Activated T-cell treated with anti-CD3 and anti-CD28 coated beads, Interleukin-2, amount 50 U/mL, for 24 hours (primary cell): ENCODE data around the gene SH2B2.
A peak's percentile ranks its signal among the peaks of the same experiment; 100 is the strongest.

Experiments
- DNase-seq: peaks from one replicate; pipeline ENCODE4 v3.0.0-alpha.2; 2020
- H3K27ac Mint-ChIP-seq: 2 replicates; pipeline ENCODE4 v1.8.0; 2020; ENCODE audit warnings: mild to moderate bottlenecking, mixed read lengths
- H3K27me3 Mint-ChIP-seq: 2 replicates; pipeline ENCODE4 v1.8.0; 2020; ENCODE audit warnings: mixed read lengths
- H3K36me3 Mint-ChIP-seq: 2 replicates; pipeline ENCODE4 v1.8.0; 2020; ENCODE audit warnings: low read depth, mixed read lengths
- H3K4me1 Mint-ChIP-seq: 2 replicates; pipeline ENCODE4 v1.8.0; 2020; ENCODE audit warnings: low read depth, mixed read lengths
- H3K4me3 Mint-ChIP-seq: 2 replicates; pipeline ENCODE4 v1.8.0; 2020; ENCODE audit warnings: mild to moderate bottlenecking, moderate library complexity, mixed read lengths
- H3K9me3 Mint-ChIP-seq: 2 replicates; pipeline ENCODE4 v1.8.0; 2020; ENCODE audit warnings: mixed read lengths

SH2B2 gene

GRCh38 chr7:102275123-102275703, 11.5 kb upstream of the SH2B2 start:
- Mint-ChIP-seq H3K4me3 (no peak overlapping the region), H3K36me3 (no peaks in the 10 kb centered on the region), H3K27ac (no peak overlapping the region), H3K4me1 (peaks cover 8% of the 10 kb centered on the region), H3K9me3 (no peaks in the 10 kb centered on the region), H3K27me3 (no peaks in the 10 kb centered on the region)
- no peak for DNase-seq

- no peak overlapping the region for H3K4me3 Mint-ChIP-seq
- no peaks in the 10 kb centered on the region for H3K27me3 Mint-ChIP-seq
- no peak overlapping the region for H3K27ac Mint-ChIP-seq
- H3K36me3 Mint-ChIP-seq, result no peaks in the 10 kb centered on the region
- DNase-seq, result no peak
- peaks cover 5% of the 10 kb centered on the region for H3K4me1 Mint-ChIP-seq
- H3K9me3 Mint-ChIP-seq, result no peaks in the 10 kb centered on the region
These were observed 8.8 kb upstream of the SH2B2 start for GRCh38 chr7:102277901-102278300.

GRCh38 chr7:102279537-102280400, 6.9 kb upstream of the SH2B2 start:
- Mint-ChIP-seq H3K4me1 (peaks cover 12% of the 10 kb centered on the region), H3K36me3 (no peaks in the 10 kb centered on the region), H3K9me3 (no peaks in the 10 kb centered on the region), H3K27me3 (peaks cover 2% of the 10 kb centered on the region), H3K27ac (peak overlapping the region; percentile 61), H3K4me3 (no peak overlapping the region)
- peak; percentile 74 for DNase-seq

GRCh38 chr7:102280521-102280920, 6.1 kb upstream of the SH2B2 start:
- no peak overlapping the region for H3K27ac Mint-ChIP-seq
- H3K4me1 Mint-ChIP-seq, result peaks cover 19% of the 10 kb centered on the region
- H3K9me3 Mint-ChIP-seq, result no peaks in the 10 kb centered on the region
- no peaks in the 10 kb centered on the region for H3K36me3 Mint-ChIP-seq
- H3K27me3 Mint-ChIP-seq, result peaks cover 10% of the 10 kb centered on the region
- no peak for DNase-seq
- H3K4me3 Mint-ChIP-seq, result no peak overlapping the region

- Mint-ChIP-seq H3K36me3 (no peaks in the 10 kb centered on the region), H3K4me3 (no peak overlapping the region), H3K9me3 (no peaks in the 10 kb centered on the region), H3K4me1 (peaks cover 20% of the 10 kb centered on the region), H3K27ac (no peak overlapping the region), H3K27me3 (peaks cover 11% of the 10 kb centered on the region)
- no peak for DNase-seq
These were observed 4.9 kb upstream of the SH2B2 start for GRCh38 chr7:102281785-102282184.

GRCh38 chr7:102282465-102283362, 4.0 kb upstream of the SH2B2 start:
- peaks cover 11% of the 10 kb centered on the region for H3K27me3 Mint-ChIP-seq
- no peak for DNase-seq
- no peaks in the 10 kb centered on the region for H3K36me3 Mint-ChIP-seq
- H3K9me3 Mint-ChIP-seq, result no peaks in the 10 kb centered on the region
- H3K4me1 Mint-ChIP-seq, result peaks cover 20% of the 10 kb centered on the region
- no peak overlapping the region for H3K4me3 Mint-ChIP-seq
- H3K27ac Mint-ChIP-seq, result no peak overlapping the region

- Mint-ChIP-seq H3K9me3 (no peaks in the 10 kb centered on the region), H3K36me3 (no peaks in the 10 kb centered on the region), H3K27ac (no peak overlapping the region), H3K27me3 (peaks cover 15% of the 10 kb centered on the region), H3K4me3 (no peak overlapping the region), H3K4me1 (peaks cover 25% of the 10 kb centered on the region)
- DNase-seq, result no peak
These were observed 3.0 kb upstream of the SH2B2 start for GRCh38 chr7:102283477-102284189.

- peaks cover 15% of the 10 kb centered on the region for H3K27me3 Mint-ChIP-seq
- H3K4me3 Mint-ChIP-seq, result no peak overlapping the region
- H3K36me3 Mint-ChIP-seq, result no peaks in the 10 kb centered on the region
- no peaks in the 10 kb centered on the region for H3K9me3 Mint-ChIP-seq
- peaks cover 29% of the 10 kb centered on the region for H3K4me1 Mint-ChIP-seq
- peak; percentile 42 for DNase-seq
- H3K27ac Mint-ChIP-seq, result no peak overlapping the region
These were observed 2.3 kb upstream of the SH2B2 start for GRCh38 chr7:102284399-102284798.

GRCh38 chr7:102284891-102285539, 1.7 kb upstream of the SH2B2 start:
- H3K27me3 Mint-ChIP-seq, result peaks cover 15% of the 10 kb centered on the region
- H3K4me3 Mint-ChIP-seq, result no peak overlapping the region
- peaks cover 27% of the 10 kb centered on the region for H3K4me1 Mint-ChIP-seq
- no peak for DNase-seq
- H3K36me3 Mint-ChIP-seq, result no peaks in the 10 kb centered on the region
- no peaks in the 10 kb centered on the region for H3K9me3 Mint-ChIP-seq
- H3K27ac Mint-ChIP-seq, result peak overlapping the region; percentile 23

GRCh38 chr7:102285540-102286236, 980 bp upstream of the SH2B2 start:
- Mint-ChIP-seq H3K4me1 (peaks cover 27% of the 10 kb centered on the region), H3K27ac (no peak overlapping the region), H3K9me3 (no peaks in the 10 kb centered on the region), H3K4me3 (no peak overlapping the region), H3K36me3 (no peaks in the 10 kb centered on the region), H3K27me3 (peaks cover 15% of the 10 kb centered on the region)
- no peak for DNase-seq

GRCh38 chr7:102287111-102287980, 678 bp downstream of the SH2B2 start:
- Mint-ChIP-seq H3K27ac (no peak overlapping the region), H3K4me3 (peak overlapping the region; percentile 53), H3K27me3 (peaks cover 15% of the 10 kb centered on the region), H3K36me3 (no peaks in the 10 kb centered on the region), H3K9me3 (no peaks in the 10 kb centered on the region), H3K4me1 (peaks cover 36% of the 10 kb centered on the region)
- DNase-seq, result peak; percentile 62

GRCh38 chr7:102287981-102288278, 1.3 kb downstream of the SH2B2 start:
- peak overlapping the region; percentile 53 for H3K4me3 Mint-ChIP-seq
- H3K27ac Mint-ChIP-seq, result no peak overlapping the region
- DNase-seq, result no peak
- H3K4me1 Mint-ChIP-seq, result peaks cover 36% of the 10 kb centered on the region
- H3K9me3 Mint-ChIP-seq, result no peaks in the 10 kb centered on the region
- H3K27me3 Mint-ChIP-seq, result peaks cover 15% of the 10 kb centered on the region
- H3K36me3 Mint-ChIP-seq, result no peaks in the 10 kb centered on the region
